Neuron (in vitro differentiated cells): ENCODE results near the gene TMEM135.
"Not testable (repeated sequence)": the region's sequence is repeated elsewhere in the genome, so short reads cannot be mapped to it uniquely, and the experiment has no call there.

Experiments
- H2AFZ ChIP-seq: one replicate; pipeline ENCODE4 v1.6.1; 2013; ENCODE audit warnings: low read depth, mild to moderate bottlenecking, inconsistent platforms, low read length, moderate library complexity
- H3K27me3 ChIP-seq: one replicate; pipeline ENCODE4 v1.6.1; 2013; ENCODE audit warnings: low read length; ENCODE audit not compliant: insufficient read depth
- H3K36me3 ChIP-seq: one replicate; pipeline ENCODE4 v1.6.1; 2013; ENCODE audit warnings: low read length; ENCODE audit not compliant: insufficient read depth
- H3K4me1 ChIP-seq: one replicate; pipeline ENCODE4 v1.6.1; 2013; ENCODE audit warnings: low read length; ENCODE audit not compliant: insufficient read depth
- H3K4me3 ChIP-seq: 2 replicates; pipeline ENCODE4 v1.5.1; 2013; ENCODE audit warnings: mild to moderate bottlenecking, low read length, moderate library complexity
- H3K9me3 ChIP-seq: one replicate; pipeline ENCODE4 v1.6.1; 2013; ENCODE audit warnings: low read length

TMEM135 gene

GRCh38 chr11:87037450-87038234 lies at the start of gene TMEM135:
Gene TMEM135 (plus strand): TSS chr11:87037934. CDS start chr11:87038046, 112 bp downstream.
- H2AFZ ChIP-seq = peak within 1 kb of the TSS; percentile 97
- no peaks in the 10 kb centered on the region for H3K27me3 ChIP-seq
- peak within 1 kb of the TSS; percentile 71 for H3K4me3 ChIP-seq
- no peaks in the 10 kb centered on the region for H3K36me3 ChIP-seq
- peaks cover 22% of the 10 kb centered on the region for H3K4me1 ChIP-seq
- no peaks in the 10 kb centered on the region for H3K9me3 ChIP-seq

- no peaks in the 10 kb centered on the region for H3K27me3 ChIP-seq
- peaks cover 5% of the 10 kb centered on the region for H3K4me1 ChIP-seq
- no peaks in the 10 kb centered on the region for H3K9me3 ChIP-seq
- H2AFZ ChIP-seq = no peak overlapping the region
- H3K36me3 ChIP-seq = no peaks in the 10 kb centered on the region
- H3K4me3 ChIP-seq = no peak overlapping the region
These were observed 49.3 kb upstream of the TMEM135 start for GRCh38 chr11:86988351-86988881.

- Histone ChIP-seq H3K36me3 (no peaks in the 10 kb centered on the region), H3K4me1 (peaks cover 5% of the 10 kb centered on the region), H3K4me3 (no peak overlapping the region), H3K9me3 (no peaks in the 10 kb centered on the region), H3K27me3 (no peaks in the 10 kb centered on the region), H2AFZ (no peak overlapping the region)
These were observed 47.7 kb upstream of the TMEM135 start for GRCh38 chr11:86990031-86990430.

GRCh38 chr11:86990515-86990914 lies 47.2 kb upstream of the TMEM135 start:
- no peaks in the 10 kb centered on the region for H3K36me3 ChIP-seq
- H3K4me1 ChIP-seq = peaks cover 5% of the 10 kb centered on the region
- H3K9me3 ChIP-seq = no peaks in the 10 kb centered on the region
- no peak overlapping the region for H3K4me3 ChIP-seq
- no peaks in the 10 kb centered on the region for H3K27me3 ChIP-seq
- no peak overlapping the region for H2AFZ ChIP-seq

- peaks cover 5% of the 10 kb centered on the region for H3K4me1 ChIP-seq
- H3K9me3 ChIP-seq = no peaks in the 10 kb centered on the region
- H3K27me3 ChIP-seq = no peaks in the 10 kb centered on the region
- no peaks in the 10 kb centered on the region for H3K36me3 ChIP-seq
- no peak overlapping the region for H3K4me3 ChIP-seq
- no peak overlapping the region for H2AFZ ChIP-seq
These were observed 46.4 kb upstream of the TMEM135 start for GRCh38 chr11:86991341-86991740.

GRCh38 chr11:86992340-86992739 lies 45.4 kb upstream of the TMEM135 start:
- not testable (repeated sequence) for H3K4me1 ChIP-seq, H3K4me3 ChIP-seq, H3K9me3 ChIP-seq, H3K27me3 ChIP-seq, H3K36me3 ChIP-seq, H2AFZ ChIP-seq

- H3K36me3 ChIP-seq = no peaks in the 10 kb centered on the region
- no peaks in the 10 kb centered on the region for H3K9me3 ChIP-seq
- peak overlapping the region; percentile 84 for H2AFZ ChIP-seq
- no peaks in the 10 kb centered on the region for H3K27me3 ChIP-seq
- peaks cover 5% of the 10 kb centered on the region for H3K4me1 ChIP-seq
- no peak overlapping the region for H3K4me3 ChIP-seq
These were observed 44.7 kb upstream of the TMEM135 start for GRCh38 chr11:86993031-86993430.

- H3K4me1 ChIP-seq = no peaks in the 10 kb centered on the region
- no peaks in the 10 kb centered on the region for H3K36me3 ChIP-seq
- no peak overlapping the region for H3K4me3 ChIP-seq
- H3K9me3 ChIP-seq = no peaks in the 10 kb centered on the region
- no peak overlapping the region for H2AFZ ChIP-seq
- H3K27me3 ChIP-seq = no peaks in the 10 kb centered on the region
These were observed 40.7 kb upstream of the TMEM135 start for GRCh38 chr11:86996953-86997570.

- Histone ChIP-seq H3K4me1 (no peaks in the 10 kb centered on the region), H3K4me3 (no peak overlapping the region), H3K9me3 (no peaks in the 10 kb centered on the region), H3K27me3 (no peaks in the 10 kb centered on the region), H2AFZ (no peak overlapping the region), H3K36me3 (no peaks in the 10 kb centered on the region)
These were observed 38.3 kb upstream of the TMEM135 start for GRCh38 chr11:86999388-86999787.

- H3K4me3 ChIP-seq = no peak overlapping the region
- H3K36me3 ChIP-seq = no peaks in the 10 kb centered on the region
- H3K9me3 ChIP-seq = no peaks in the 10 kb centered on the region
- H3K27me3 ChIP-seq = no peaks in the 10 kb centered on the region
- H2AFZ ChIP-seq = no peak overlapping the region
- no peaks in the 10 kb centered on the region for H3K4me1 ChIP-seq
These were observed 37.6 kb upstream of the TMEM135 start for GRCh38 chr11:86999859-87000753.

- Histone ChIP-seq H3K36me3 (no peaks in the 10 kb centered on the region), H3K4me1 (no peaks in the 10 kb centered on the region), H3K9me3 (no peaks in the 10 kb centered on the region), H2AFZ (no peak overlapping the region), H3K4me3 (no peak overlapping the region), H3K27me3 (no peaks in the 10 kb centered on the region)
These were observed 34.8 kb upstream of the TMEM135 start for GRCh38 chr11:87002918-87003317.

- not testable (repeated sequence) for H3K4me3 ChIP-seq, H3K9me3 ChIP-seq, H3K4me1 ChIP-seq, H2AFZ ChIP-seq, H3K36me3 ChIP-seq, H3K27me3 ChIP-seq
These were observed 33.5 kb upstream of the TMEM135 start for GRCh38 chr11:87004281-87004680.

GRCh38 chr11:87005569-87005921 lies 32.2 kb upstream of the TMEM135 start:
- Histone ChIP-seq H3K27me3 (no peaks in the 10 kb centered on the region), H3K36me3 (no peaks in the 10 kb centered on the region), H3K4me1 (no peaks in the 10 kb centered on the region), H2AFZ (no peak overlapping the region), H3K4me3 (no peak overlapping the region), H3K9me3 (no peaks in the 10 kb centered on the region)
